ENCODE measurements around the gene RPH3AL. TPM values are rescaled to one million over a fixed set of nuclear protein-coding genes. Genes with fewer than 3 reads are reported as not detected.
"Not testable (repeated sequence)": the region's sequence is repeated elsewhere in the genome, so short reads cannot be mapped to it uniquely, and the experiment has no call there.

RPH3AL gene
- total RNA-seq, 1 experiment from 2014 or later: 28.8 TPM

GRCh38 chr17:326010-326621 is 26.5 kb downstream of the RPH3AL start:
- in situ Hi-C loops (cut with HindIII; ENCODE audit: low pct_unique_long_range_greater_than_20kb, low sequenced_read_pairs): no loop called here
- DNase-seq (ENCODE audit: low read depth): no peak

DNA sequence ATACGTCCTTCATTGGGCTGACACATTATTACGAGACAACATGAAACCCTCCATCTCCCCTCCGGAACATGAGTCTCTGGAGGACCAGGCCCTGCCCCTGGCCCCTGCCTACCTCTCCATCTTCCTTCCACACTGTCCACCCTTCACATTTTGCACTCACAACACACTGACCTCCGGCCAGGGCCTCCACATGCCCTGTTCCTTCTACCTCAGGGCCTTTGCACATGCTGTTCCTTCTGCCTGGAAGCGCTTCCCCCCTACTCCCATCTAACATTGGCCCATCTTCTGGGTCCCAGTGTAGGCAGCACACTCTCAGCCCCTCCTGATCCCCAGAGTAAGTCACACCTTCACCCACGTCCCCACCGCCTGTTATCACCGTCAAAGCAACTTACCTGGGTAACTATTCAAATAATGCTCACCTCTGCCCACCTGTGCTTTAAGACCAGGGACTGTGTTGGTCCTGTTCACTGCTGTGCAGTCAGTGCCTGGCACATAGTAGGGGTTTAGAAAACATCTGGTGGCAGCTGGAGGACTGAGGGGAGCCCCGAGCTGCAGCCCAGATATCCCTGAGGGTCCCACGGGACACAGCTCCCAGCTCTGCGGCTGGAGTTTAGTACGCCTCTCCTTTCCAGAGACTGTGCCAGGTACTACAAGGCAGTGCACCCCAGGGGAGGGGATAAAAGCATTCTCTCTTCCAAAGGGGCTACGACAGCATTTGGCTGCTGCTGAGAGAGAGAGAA is 27.2 kb downstream of the RPH3AL start:
- in situ Hi-C loops (cut with HindIII; ENCODE audit: low pct_unique_long_range_greater_than_20kb, low sequenced_read_pairs): no loop called here

DNA sequence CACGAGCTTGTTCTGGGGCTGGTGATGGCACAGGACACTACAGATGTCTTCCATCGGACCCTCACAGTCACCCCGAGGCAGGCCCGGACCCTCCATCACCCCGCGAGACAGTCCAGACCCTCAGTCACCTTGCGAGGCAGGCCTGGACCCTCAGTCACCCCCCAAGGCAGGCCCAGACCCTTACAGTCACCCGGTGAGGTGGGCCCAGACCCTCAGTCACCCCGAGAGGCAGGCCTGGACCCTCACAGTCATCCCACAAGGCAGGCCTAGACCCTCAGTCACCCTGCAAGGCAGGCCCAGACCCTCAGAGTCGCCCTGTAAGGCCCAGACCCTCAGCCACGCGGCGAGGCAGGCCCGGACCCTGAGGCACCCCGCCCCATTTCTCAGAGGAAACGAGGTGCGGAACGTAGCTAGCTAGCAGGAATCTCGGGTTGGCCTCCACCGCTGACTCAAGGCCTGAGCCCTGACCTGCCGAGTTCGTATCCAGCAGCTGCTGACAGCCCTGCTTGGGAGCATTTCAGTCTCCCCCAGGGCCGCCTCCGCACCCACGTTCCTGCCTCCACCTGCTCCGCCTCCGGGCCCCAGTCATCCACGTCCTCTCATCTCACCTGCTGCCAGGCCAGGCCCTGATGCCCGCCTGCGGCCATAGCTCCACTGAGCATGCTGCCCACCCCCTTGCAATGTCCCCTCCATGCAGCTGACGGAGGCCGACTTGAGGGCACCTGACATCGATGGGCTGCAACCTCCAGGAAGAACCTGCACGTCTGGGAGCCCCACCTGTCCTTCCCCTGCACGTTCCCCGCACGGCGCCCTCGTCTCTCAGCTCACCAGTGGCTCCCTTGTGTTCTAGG is 28.7 kb downstream of the RPH3AL start:
- in situ Hi-C loops (cut with HindIII; ENCODE audit: low pct_unique_long_range_greater_than_20kb, low sequenced_read_pairs): no loop called here
- DNase-seq (ENCODE audit: low read depth): no peak

More for the DNA sequence above, 27.2 kb downstream of the RPH3AL start:
- DNase-seq (ENCODE audit: low read depth): no peak

- DNase-seq (ENCODE audit: low read depth): no peak
- in situ Hi-C loops (cut with HindIII; ENCODE audit: low pct_unique_long_range_greater_than_20kb, low sequenced_read_pairs): no loop called here
Measured at GRCh38 chr17:323181-323580, 29.4 kb downstream of the RPH3AL start.

GRCh38 chr17:322006-322780 is 30.4 kb downstream of the RPH3AL start:
- in situ Hi-C loops (cut with HindIII; ENCODE audit: low pct_unique_long_range_greater_than_20kb, low sequenced_read_pairs): no loop called here
- no peak for DNase-seq (ENCODE audit: low read depth)

- in situ Hi-C loops (cut with HindIII; ENCODE audit: low pct_unique_long_range_greater_than_20kb, low sequenced_read_pairs): no loop called here
- no peak for DNase-seq (ENCODE audit: low read depth)
Measured at GRCh38 chr17:321386-321941, 31.1 kb downstream of the RPH3AL start.

- no peak for DNase-seq (ENCODE audit: low read depth)
- in situ Hi-C loops (cut with HindIII; ENCODE audit: low pct_unique_long_range_greater_than_20kb, low sequenced_read_pairs): no loop called here
Measured at GRCh38 chr17:320809-321385, 31.7 kb downstream of the RPH3AL start.

DNA sequence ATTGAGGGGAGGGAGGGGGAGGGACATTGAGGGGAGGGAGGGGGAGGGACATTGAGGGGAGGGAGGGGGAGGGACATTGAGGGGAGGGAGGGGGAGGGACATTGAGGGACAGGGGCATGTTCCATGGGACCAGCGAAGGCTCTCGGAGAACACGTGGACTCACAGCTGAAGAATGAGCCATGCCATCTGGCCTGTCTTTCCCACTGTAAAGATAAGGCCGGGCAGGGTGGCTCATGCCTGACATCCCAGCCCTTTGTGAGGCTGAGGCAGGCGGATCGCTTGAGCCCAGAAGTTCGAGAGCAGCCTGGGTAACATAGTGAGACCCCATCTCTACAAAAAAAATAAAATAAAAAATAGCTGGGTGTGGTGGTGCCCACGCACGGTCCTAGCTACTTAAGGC is 32.5 kb downstream of the RPH3AL start:
- in situ Hi-C loops (cut with HindIII; ENCODE audit: low pct_unique_long_range_greater_than_20kb, low sequenced_read_pairs): no loop called here
- DNase-seq (ENCODE audit: low read depth): no peak

DNA sequence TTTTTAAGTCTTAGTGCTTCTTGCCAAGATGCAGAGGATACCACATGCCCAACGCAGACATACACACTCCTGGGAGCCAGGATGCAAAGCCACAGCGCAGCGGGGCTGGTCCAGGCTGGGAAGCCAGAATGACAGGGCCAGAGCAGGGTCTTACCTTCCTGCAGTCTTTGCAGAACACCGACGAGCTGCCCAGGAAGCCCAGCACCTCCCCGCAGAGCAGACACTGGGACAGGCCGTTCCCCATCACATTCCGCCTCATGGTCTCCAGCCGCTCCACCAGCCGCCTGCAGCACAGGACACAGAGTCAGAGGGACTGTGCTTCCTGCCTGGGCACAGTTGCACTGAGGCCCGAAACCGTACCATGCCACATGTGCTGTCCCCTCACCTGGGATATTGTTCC is 33.3 kb downstream of the RPH3AL start:
- DNase-seq (ENCODE audit: low read depth): no peak
- in situ Hi-C loops (cut with HindIII; ENCODE audit: low pct_unique_long_range_greater_than_20kb, low sequenced_read_pairs): no loop called here

- in situ Hi-C loops (cut with HindIII; ENCODE audit: low pct_unique_long_range_greater_than_20kb, low sequenced_read_pairs); DNase-seq (ENCODE audit: low read depth): not testable (repeated sequence)
Measured at GRCh38 chr17:317070-317469, 35.5 kb downstream of the RPH3AL start.

DNA sequence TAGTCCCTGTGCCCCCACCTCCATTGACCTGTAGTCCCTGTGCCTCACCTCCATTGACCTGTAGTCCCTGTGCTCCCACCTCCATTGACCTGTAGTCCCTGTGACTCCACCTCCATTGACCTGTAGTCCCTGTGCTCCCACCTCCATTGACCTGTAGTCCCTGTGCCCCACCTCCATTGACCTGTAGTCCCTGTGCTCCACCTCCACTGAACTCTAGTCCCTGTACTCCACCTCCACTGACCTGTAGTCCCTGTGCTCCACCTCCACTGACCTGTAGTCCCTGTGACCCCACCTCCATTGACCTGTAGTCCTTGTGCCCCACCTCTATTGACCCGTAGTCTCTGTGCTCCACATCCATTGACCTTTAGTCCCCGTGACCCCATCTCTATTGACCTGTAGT is 37.2 kb downstream of the RPH3AL start:
- DNase-seq (ENCODE audit: low read depth); in situ Hi-C loops (cut with HindIII; ENCODE audit: low pct_unique_long_range_greater_than_20kb, low sequenced_read_pairs): not testable (repeated sequence)

DNA sequence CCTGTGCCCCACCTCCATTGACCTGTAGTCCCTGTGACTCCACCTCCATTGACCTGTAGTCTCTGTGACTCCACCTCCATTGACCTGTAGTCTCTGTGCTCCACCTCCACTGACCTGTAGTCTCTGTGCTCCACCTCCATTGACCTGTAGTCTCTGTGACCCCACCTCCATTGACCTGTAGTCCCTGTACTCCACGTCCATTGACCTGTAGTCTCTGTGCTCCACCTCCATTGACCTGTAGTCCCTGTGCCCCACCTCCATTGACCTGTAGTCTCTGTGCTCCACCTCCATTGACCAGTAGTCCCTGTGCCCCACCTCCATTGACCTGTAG is 38.0 kb downstream of the RPH3AL start:
- DNase-seq (ENCODE audit: low read depth); in situ Hi-C loops (cut with HindIII; ENCODE audit: low pct_unique_long_range_greater_than_20kb, low sequenced_read_pairs): not testable (repeated sequence)

DNA sequence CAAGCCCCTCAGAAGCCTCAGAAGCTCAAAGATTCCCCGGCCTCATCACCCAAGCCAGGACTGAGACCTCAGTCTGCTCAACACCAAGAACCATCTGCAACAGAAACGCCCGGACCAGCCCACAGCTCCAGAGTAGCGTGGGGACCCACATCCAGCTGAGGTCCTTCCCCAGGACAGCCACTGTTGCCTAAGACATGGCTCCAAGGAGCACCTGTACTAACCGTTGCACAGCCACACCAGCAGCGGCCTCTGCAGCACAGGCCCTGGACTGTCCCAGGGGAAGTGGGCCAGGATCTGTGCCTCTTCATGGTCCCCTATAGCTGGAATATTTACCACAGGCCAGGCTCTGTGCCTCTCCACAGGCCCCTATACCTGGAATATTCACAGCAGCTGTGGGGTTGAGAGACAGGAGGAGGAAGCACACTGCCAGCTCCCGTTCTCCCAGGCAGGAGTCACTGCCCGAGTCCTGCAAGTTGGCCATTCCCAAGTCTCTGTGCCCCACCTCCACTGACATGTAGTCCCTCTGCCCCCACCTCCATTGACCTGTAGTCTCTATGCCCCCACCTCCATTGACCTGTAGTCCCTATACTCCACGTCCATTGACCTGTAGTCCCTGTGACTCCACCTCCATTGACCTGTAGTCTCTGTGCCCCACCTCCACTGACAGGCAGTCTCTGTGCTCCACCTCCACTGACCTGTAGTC is 38.5 kb downstream of the RPH3AL start:
- in situ Hi-C loops (cut with HindIII; ENCODE audit: low pct_unique_long_range_greater_than_20kb, low sequenced_read_pairs): no loop called here
- no peak for DNase-seq (ENCODE audit: low read depth)

DNA sequence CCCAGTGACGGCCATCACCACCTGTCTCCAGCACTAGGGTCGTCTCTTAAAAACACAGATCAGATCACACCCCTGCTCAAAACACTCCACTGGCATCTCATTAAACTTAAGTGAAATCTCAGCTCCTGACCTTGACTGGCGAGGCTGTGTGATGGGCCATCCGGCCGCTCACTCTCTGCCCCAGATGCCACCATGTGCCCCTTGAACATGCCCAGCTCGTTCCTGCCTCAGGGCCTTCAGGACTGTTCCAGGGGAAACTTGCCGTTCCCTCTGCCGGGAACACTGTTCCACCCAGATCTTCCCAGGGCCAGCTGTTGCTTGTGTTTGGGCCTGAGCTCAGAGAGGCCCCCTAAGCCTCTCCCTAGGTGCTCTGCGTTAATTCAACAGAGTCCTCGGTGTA is 39.4 kb downstream of the RPH3AL start:
- in situ Hi-C loops (cut with HindIII; ENCODE audit: low pct_unique_long_range_greater_than_20kb, low sequenced_read_pairs): no loop called here

GRCh38 chr17:312476-313148 is 40.0 kb downstream of the RPH3AL start:
- in situ Hi-C loops (cut with HindIII; ENCODE audit: low pct_unique_long_range_greater_than_20kb, low sequenced_read_pairs): no loop called here

More for the DNA sequence above, 39.4 kb downstream of the RPH3AL start:
- DNase-seq (ENCODE audit: low read depth): no peak

GRCh38 chr17:311119-311782 is 41.4 kb downstream of the RPH3AL start:
- in situ Hi-C loops (cut with HindIII; ENCODE audit: low pct_unique_long_range_greater_than_20kb, low sequenced_read_pairs): no loop called here
- no peak for DNase-seq (ENCODE audit: low read depth)

More at GRCh38 chr17:312476-313148, 40.0 kb downstream of the RPH3AL start:
- no peak for DNase-seq (ENCODE audit: low read depth)

Measured in Caki2 (cell line).